Measurements from ENCODE around the gene OAS3. TPM values are rescaled to one million over a fixed set of nuclear protein-coding genes. Genes with fewer than 3 reads are reported as not detected.
"Not testable (repeated sequence)": the region's sequence is repeated elsewhere in the genome, so short reads cannot be mapped to it uniquely, and the experiment has no call there.

OAS3 gene
- total and polyA plus RNA-seq, 9 of the 15 experiments (the other 6 are each of a cell fraction or from before 2014, with no cell fraction given): 0.21 to 2.0 (median 0.83) TPM

- H2AFZ ChIP-seq (ENCODE audit: low read depth, low read length); H3K27ac ChIP-seq (ENCODE audit: extremely low read depth, low read depth, low read length); H3K9me3 ChIP-seq (replicated peaks; ENCODE audit: control insufficient read depth, insufficient read depth, low read depth, low read length); H3K27me3 ChIP-seq (ENCODE audit: control insufficient read depth in 2 of 2, insufficient read depth in 2 of 2, low read length in 2 of 2); H3K4me2 ChIP-seq (ENCODE audit: insufficient read depth, low read length); CTCF ChIA-PET (ENCODE audit: low intra/inter-chr PET ratio); in situ Hi-C loops (cut with MboI); H3K9ac ChIP-seq (ENCODE audit: insufficient read depth in 1 of 2, low read depth in 2 of 2, low read length in 2 of 2); H3K4me1 ChIP-seq (replicated peaks in 1 of 2; ENCODE audit: control insufficient read depth in 2 of 2, insufficient read depth in 2 of 2, low read length in 2 of 2); BruUV-seq (replicated peaks); FAIRE-seq; H3K79me2 ChIP-seq (ENCODE audit: control insufficient read depth, insufficient read depth, low read length); H3K9me1 ChIP-seq (ENCODE audit: control insufficient read depth, insufficient read depth, low read length); intact Hi-C loops (cut with micrococcal nuclease); H3K36me3 ChIP-seq (ENCODE audit: control insufficient read depth, insufficient read depth, low read length); H3K4me3 ChIP-seq; H4K20me1 ChIP-seq (replicated peaks; ENCODE audit: control insufficient read depth, insufficient read depth, low read length); DNase-seq (ENCODE audit: extremely low read depth in 1 of 4, low spot score in 3 of 4); ATAC-seq: not testable (repeated sequence)
- POLR2A ChIA-PET: interaction anchor here (1.3 kb wide), 1 partner anchor 15 kb away, joined by 3 read pairs; no protein-coding TSS in a partner anchor
- WGBS (ENCODE audit: insufficient coverage, low coverage, missing lambda C conversion rate): 42% methylated on average over 2 of the region's 2 CpGs
Observed at GRCh38 chr12:112913888-112914287, 24.4 kb upstream of the OAS3 start.

GRCh38 chr12:112916270-112916669, 22.0 kb upstream of the OAS3 start:
- Histone ChIP-seq H3K79me2 (ENCODE audit: control insufficient read depth, insufficient read depth, low read length) (no peaks in the 10 kb centered on the region), H3K9ac (ENCODE audit: insufficient read depth in 1 of 2, low read depth in 2 of 2, low read length in 2 of 2) (no peak overlapping the region), H2AFZ (ENCODE audit: low read depth, low read length) (no peak overlapping the region), H4K20me1 (replicated peaks; ENCODE audit: control insufficient read depth, insufficient read depth, low read length) (no peaks in the 10 kb centered on the region), H3K4me2 (ENCODE audit: insufficient read depth, low read length) (no peak overlapping the region), H3K9me1 (ENCODE audit: control insufficient read depth, insufficient read depth, low read length) (no peaks in the 10 kb centered on the region), H3K36me3 (ENCODE audit: control insufficient read depth, insufficient read depth, low read length) (no peaks in the 10 kb centered on the region), H3K4me1 (replicated peaks in 1 of 2; ENCODE audit: control insufficient read depth in 2 of 2, insufficient read depth in 2 of 2, low read length in 2 of 2) (no peaks in the 10 kb centered on the region), H3K27ac (ENCODE audit: extremely low read depth, low read depth, low read length) (no peak overlapping the region), H3K4me3 (no peak overlapping the region), H3K27me3 (ENCODE audit: control insufficient read depth in 2 of 2, insufficient read depth in 2 of 2, low read length in 2 of 2) (no peaks in the 10 kb centered on the region), H3K9me3 (replicated peaks; ENCODE audit: control insufficient read depth, insufficient read depth, low read depth, low read length) (0 out of 2 replicates have a peak, but pooled peaks cover 2% of the 10 kb centered on the region)
- 0% methylated on average over 5 of the region's 5 CpGs for WGBS (ENCODE audit: insufficient coverage, low coverage, missing lambda C conversion rate)
- in situ Hi-C loops (cut with MboI): no loop called here
- intact Hi-C loops (cut with micrococcal nuclease): no loop called here
- CTCF ChIA-PET (ENCODE audit: low intra/inter-chr PET ratio): no interaction called here
- DNase-seq (ENCODE audit: extremely low read depth in 1 of 4, low spot score in 3 of 4) (no peak), FAIRE-seq (no peak), ATAC-seq (no peak)
- POLR2A ChIA-PET: interaction anchor here (1.5 kb wide), 1 partner anchor 9 kb away, joined by 4 read pairs; the partner anchor contains the start of gene OAS1
- no TSS peak for BruUV-seq (replicated peaks)
- TF ChIP-seq PCBP1 (IDR thresholded peaks at IDR 0.05; ENCODE audit: low read depth, low read length, poor library complexity, severe bottlenecking): no peak
- TF ChIP-seq EHMT2 (IDR thresholded peaks at IDR 0.05): no peak
- no peak for TF ChIP-seq DACH1 (IDR thresholded peaks at IDR 0.05; ENCODE audit: partially characterized antibody)
- no peak for TF ChIP-seq ZBTB49 (CRISPR knock-in tag; IDR thresholded peaks at IDR 0.05; ENCODE audit: borderline replicate concordance)
- no peak for TF ChIP-seq ARHGAP35 (IDR thresholded peaks at IDR 0.05; ENCODE audit: partially characterized antibody)
- no peak for TF ChIP-seq HDAC1 (IDR thresholded peaks at IDR 0.05)
- no peak for TF ChIP-seq CC2D1A (IDR thresholded peaks at IDR 0.05)
- TF ChIP-seq BMI1 (IDR thresholded peaks at IDR 0.05; ENCODE audit: low read length): no peak
- TF ChIP-seq TAF9B (IDR thresholded peaks at IDR 0.05; ENCODE audit: partially characterized antibody): no peak
- TF ChIP-seq CREB5 (CRISPR knock-in tag; IDR thresholded peaks at IDR 0.05): no peak
